Keratinocyte (primary cell): ENCODE data around the gene ZNF423. TPM values are rescaled to one million over a fixed set of nuclear protein-coding genes. Genes with fewer than 3 reads are reported as not detected.

Experiments
- DNase-seq: peaks from one replicate; pipeline ENCODE4 v3.0.0-alpha.2; 2011; ENCODE audit warnings: low read depth, missing footprints, low spot score
- FAIRE-seq: peaks from 2 replicates; lab custom pipeline; 2011; peaks lifted over from hg19 to GRCh38; lab: Jason Lieb, UNC
- H2AFZ ChIP-seq: 2 replicates; pipeline ENCODE4 v1.6.0; 2012; ENCODE audit warnings: low read length, control low read depth, inconsistent platforms; ENCODE audit not compliant: control insufficient read depth
- H3K27ac ChIP-seq: 2 replicates; pipeline ENCODE4 v1.5.1; 2011; ENCODE audit warnings: low read length; ENCODE audit not compliant: control insufficient read depth, insufficient read depth
- H3K27me3 ChIP-seq: 3 replicates; pipeline ENCODE4 v1.6.0; 2011; ENCODE audit warnings: low read length; ENCODE audit not compliant: control insufficient read depth, insufficient read depth; ENCODE audit errors: extremely low read depth
- H3K36me3 ChIP-seq, 2 experiments: 2 replicates in 1 of 2; 3 replicates in 1 of 2; pipeline ENCODE4 v1.5.1; 2011; ENCODE audit warnings: low read length in 2 of 2, mild to moderate bottlenecking in 1 of 2; ENCODE audit not compliant: control insufficient read depth in 2 of 2, insufficient read depth in 2 of 2; ENCODE audit errors: extremely low read depth in 1 of 2
- H3K4me1 ChIP-seq: 3 replicates; pipeline ENCODE4 v1.5.1; 2011; ENCODE audit warnings: low read length; ENCODE audit not compliant: control insufficient read depth, insufficient read depth; ENCODE audit errors: extremely low read depth
- H3K4me2 ChIP-seq: 3 replicates; pipeline ENCODE4 v1.6.0; 2011; ENCODE audit warnings: low read depth, low read length; ENCODE audit not compliant: control insufficient read depth, insufficient read depth; ENCODE audit errors: extremely low read depth
- H3K4me3 ChIP-seq, 3 experiments: fragments of 200-600 bp in 1 of 3; sonication (generic) in 1 of 3; 2 replicates in 2 of 3; 3 replicates in 1 of 3; pipeline ENCODE4 v1.5.1; 2011 to 2016; ENCODE audit warnings: low read length in 3 of 3, mild to moderate bottlenecking in 3 of 3, control low read depth in 2 of 3, inconsistent platforms in 1 of 3, low read depth in 1 of 3, mixed read lengths in 1 of 3, mixed run types in 1 of 3, moderate library complexity in 1 of 3; ENCODE audit not compliant: control insufficient read depth in 2 of 3, insufficient read depth in 2 of 3; ENCODE audit errors: extremely low read depth in 1 of 3
- H3K79me2 ChIP-seq: 2 replicates; pipeline ENCODE4 v1.6.0; 2012; ENCODE audit warnings: low read length; ENCODE audit not compliant: control insufficient read depth, insufficient read depth
- H3K9ac ChIP-seq: 3 replicates; pipeline ENCODE4 v1.6.0; 2011; ENCODE audit warnings: low read length; ENCODE audit not compliant: control insufficient read depth, insufficient read depth; ENCODE audit errors: extremely low read depth
- H3K9me1 ChIP-seq: 3 replicates; pipeline ENCODE4 v1.6.0; 2011; ENCODE audit warnings: low read length; ENCODE audit not compliant: control insufficient read depth, insufficient read depth; ENCODE audit errors: extremely low read depth
- H3K9me3 ChIP-seq: 2 replicates; pipeline ENCODE4 v1.5.1; 2012; ENCODE audit warnings: low read depth, low read length; ENCODE audit not compliant: control insufficient read depth
- H4K20me1 ChIP-seq: 3 replicates; pipeline ENCODE4 v1.6.0; 2011; ENCODE audit warnings: low read length; ENCODE audit not compliant: control insufficient read depth, insufficient read depth; ENCODE audit errors: extremely low read depth
- EZH2 ChIP-seq: IDR thresholded peaks from one replicate; pipeline ENCODE4 v1.6.1; 2012; ENCODE audit warnings: inconsistent platforms, mild to moderate bottlenecking, low read length, moderate library complexity
- dilution Hi-C: fragments of 300-500 bp; cut with MboI; formaldehyde crosslinking; loops from one replicate; pipeline ENCODE4 v1.7.0; 2020; ENCODE audit warnings: low sequenced_read_pairs; ENCODE audit not compliant: extremely low pct_ligation_motif_present
- polyA plus RNA-seq, 5 experiments: library from polyadenylated mRNA; depleted of rRNA in 3 of 5; stranded (reverse) in 3 of 5; stranded (forward) in 1 of 5; unstranded in 1 of 5; fragments of >200 nt; gene quantifications; 1 replicate in 1 of 5; 2 replicates in 3 of 5; 3 replicates in 1 of 5; pipeline versions ENCODE4 v1.2.1 to v1.2.3, GENCODE V29; 2011 to 2012; ENCODE audit warnings: missing spikeins in 2 of 5, low read depth in 1 of 5, low replicate concordance in 1 of 5
- TF ChIP-seq, protein P1 (sequence below), 3 experiments: IDR thresholded peaks in 1 of 3; conservative IDR thresholded peaks in 1 of 3; optimal IDR thresholded peaks in 1 of 3; 2 replicates in 2 of 3; 3 replicates in 1 of 3; pipeline versions ENCODE3 to v1.5.1; 2011; ENCODE audit warnings: low read length in 3 of 3, mild to moderate bottlenecking in 3 of 3, moderate library complexity in 2 of 3, control low read depth in 1 of 3, inconsistent platforms in 1 of 3; ENCODE audit not compliant: insufficient read depth in 2 of 3; ENCODE audit errors: extremely low read depth in 1 of 3

Gene ZNF423
- polyA plus RNA-seq, 1 donor (not counting 4 experiments of a cell fraction or from before 2014, with no cell fraction given), result 0.05 TPM

DNA sequence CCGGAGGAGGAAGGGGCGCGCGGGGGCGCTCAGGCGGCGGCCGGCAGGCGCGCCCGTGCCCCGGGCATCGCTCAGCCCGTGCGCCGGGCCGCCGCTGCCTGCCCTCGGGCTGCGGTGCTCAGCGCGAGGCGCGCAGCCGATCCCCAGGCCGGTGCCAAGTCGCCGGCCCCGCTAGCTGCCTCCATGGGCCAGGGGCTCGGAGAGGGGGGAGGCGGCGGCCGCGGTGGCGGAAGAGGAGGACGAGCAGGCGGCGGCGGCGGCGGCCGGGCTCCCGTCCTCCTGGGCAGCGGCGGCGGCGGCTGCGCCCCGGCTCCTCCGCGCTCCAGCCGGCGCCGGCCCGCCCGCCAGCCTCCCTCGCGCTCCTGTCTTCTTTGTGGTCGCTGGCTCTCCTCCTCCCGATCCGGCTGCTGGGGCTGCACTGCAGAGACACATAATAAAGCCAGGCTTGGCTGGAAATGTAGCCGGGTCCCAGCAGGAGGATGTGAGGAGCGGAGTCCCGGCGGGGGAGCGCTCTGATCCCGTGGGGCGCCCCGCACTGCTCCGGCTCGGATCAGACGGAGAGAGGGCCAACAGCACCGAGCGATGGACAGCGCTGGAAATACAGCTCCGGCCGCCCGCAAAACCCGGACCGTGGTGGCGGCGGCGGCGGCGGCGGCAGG is 889 bp upstream of the ZNF423 start:
- peaks cover 2% of the 10 kb centered on the region for H3K4me1 ChIP-seq
- FAIRE-seq, result no peak
- H3K9me1 ChIP-seq, result no peaks in the 10 kb centered on the region
- H3K36me3 ChIP-seq, result no peaks in the 10 kb centered on the region
- H4K20me1 ChIP-seq, result no peaks in the 10 kb centered on the region
- TF ChIP-seq EZH2, result no peak
- TF ChIP-seq, protein P1, sequence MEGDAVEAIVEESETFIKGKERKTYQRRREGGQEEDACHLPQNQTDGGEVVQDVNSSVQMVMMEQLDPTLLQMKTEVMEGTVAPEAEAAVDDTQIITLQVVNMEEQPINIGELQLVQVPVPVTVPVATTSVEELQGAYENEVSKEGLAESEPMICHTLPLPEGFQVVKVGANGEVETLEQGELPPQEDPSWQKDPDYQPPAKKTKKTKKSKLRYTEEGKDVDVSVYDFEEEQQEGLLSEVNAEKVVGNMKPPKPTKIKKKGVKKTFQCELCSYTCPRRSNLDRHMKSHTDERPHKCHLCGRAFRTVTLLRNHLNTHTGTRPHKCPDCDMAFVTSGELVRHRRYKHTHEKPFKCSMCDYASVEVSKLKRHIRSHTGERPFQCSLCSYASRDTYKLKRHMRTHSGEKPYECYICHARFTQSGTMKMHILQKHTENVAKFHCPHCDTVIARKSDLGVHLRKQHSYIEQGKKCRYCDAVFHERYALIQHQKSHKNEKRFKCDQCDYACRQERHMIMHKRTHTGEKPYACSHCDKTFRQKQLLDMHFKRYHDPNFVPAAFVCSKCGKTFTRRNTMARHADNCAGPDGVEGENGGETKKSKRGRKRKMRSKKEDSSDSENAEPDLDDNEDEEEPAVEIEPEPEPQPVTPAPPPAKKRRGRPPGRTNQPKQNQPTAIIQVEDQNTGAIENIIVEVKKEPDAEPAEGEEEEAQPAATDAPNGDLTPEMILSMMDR (optimal IDR thresholded peaks at IDR 0.05 in 1 of 3, IDR thresholded peaks at IDR 0.05 in 1 of 3, conservative IDR thresholded peaks at IDR 0.05 in 1 of 3; ENCODE audit: extremely low read depth in 1 of 3, insufficient read depth in 2 of 3, low read length in 3 of 3), result peak in 1 of 3 experiments; percentile 60
- DNase-seq, result no peak
- H2AFZ ChIP-seq, result no peak overlapping the region
- H3K4me3 ChIP-seq, result peak overlapping the region; percentile 20 to 56 (median 54)
- H3K4me2 ChIP-seq, result peak overlapping the region; percentile 76
- no peaks in the 10 kb centered on the region for H3K79me2 ChIP-seq
- H3K27me3 ChIP-seq, result peaks cover 51% of the 10 kb centered on the region
- dilution Hi-C loops, result no loop called here
- no peak overlapping the region for H3K27ac ChIP-seq
- no peaks in the 10 kb centered on the region for H3K9me3 ChIP-seq
- H3K9ac ChIP-seq, result no peak overlapping the region

- Histone ChIP-seq H2AFZ (peak overlapping the region; percentile 22), H3K36me3 (no peaks in the 10 kb centered on the region), H3K4me1 (peaks cover 2% of the 10 kb centered on the region), H4K20me1 (no peaks in the 10 kb centered on the region), H3K9ac (peak overlapping the region; percentile 28), H3K4me2 (peak overlapping the region; percentile 51), H3K27ac (no peak overlapping the region), H3K27me3 (peaks cover 59% of the 10 kb centered on the region), H3K9me3 (no peaks in the 10 kb centered on the region), H3K4me3 (peak overlapping the region; percentile 27 to 78 (median 42)), H3K79me2 (no peaks in the 10 kb centered on the region), H3K9me1 (no peaks in the 10 kb centered on the region)
- TF ChIP-seq, protein P1 (optimal IDR thresholded peaks at IDR 0.05 in 1 of 3, IDR thresholded peaks at IDR 0.05 in 1 of 3, conservative IDR thresholded peaks at IDR 0.05 in 1 of 3; ENCODE audit: extremely low read depth in 1 of 3, insufficient read depth in 2 of 3, low read length in 3 of 3), result no peak
- no peak for TF ChIP-seq EZH2
- FAIRE-seq (no peak), DNase-seq (no peak)
- dilution Hi-C loops, result no loop called here
These were observed 561 bp downstream of the ZNF423 start for GRCh38 chr16:49855280-49855821.
